Neuronal stem cell (in vitro differentiated cells): ENCODE measurements around the gene TMEM87B.

Experiments used
- DNase-seq: peaks from one replicate; pipeline ENCODE4 v3.0.0-alpha.2; 2013; ENCODE audit warnings: low spot score
- H2AFZ ChIP-seq: one replicate; pipeline ENCODE4 v1.6.1; 2013; ENCODE audit warnings: mild to moderate bottlenecking, low read length, inconsistent platforms
- H2AK5ac ChIP-seq: 2 replicates; pipeline ENCODE4 v1.6.1; 2013; ENCODE audit warnings: low read depth, mild to moderate bottlenecking, inconsistent platforms, low read length, moderate library complexity, mixed read lengths
- H2BK120ac ChIP-seq: 2 replicates; pipeline ENCODE4 v1.6.1; 2013; ENCODE audit warnings: low read depth, mild to moderate bottlenecking, inconsistent platforms, low read length, moderate library complexity, mixed read lengths
- H2BK12ac ChIP-seq: one replicate; pipeline ENCODE4 v1.6.1; 2013; ENCODE audit warnings: low read length, inconsistent platforms
- H2BK15ac ChIP-seq: 2 replicates; pipeline ENCODE4 v1.6.1; 2013; ENCODE audit warnings: mild to moderate bottlenecking, low read length, inconsistent platforms, mixed read lengths
- H2BK5ac ChIP-seq: one replicate; pipeline ENCODE4 v1.6.1; 2013; ENCODE audit warnings: inconsistent platforms, mild to moderate bottlenecking, low read length, moderate library complexity
- H3K14ac ChIP-seq: one replicate; pipeline ENCODE4 v1.6.1; 2013; ENCODE audit warnings: low read length, inconsistent platforms
- H3K18ac ChIP-seq: 2 replicates; pipeline ENCODE4 v1.6.1; 2013; ENCODE audit warnings: low read length, inconsistent platforms
- H3K23ac ChIP-seq: 2 replicates; pipeline ENCODE4 v1.6.1; 2013; ENCODE audit warnings: low read depth, mild to moderate bottlenecking, mixed read lengths, low read length, inconsistent platforms; ENCODE audit not compliant: poor library complexity
- H3K27ac ChIP-seq: replicated peaks from 3 replicates; pipeline ENCODE4 v1.5.1; 2013; ENCODE audit warnings: low read length, inconsistent platforms
- H3K27me3 ChIP-seq, 3 experiments: 2 replicates each; pipeline ENCODE4 v1.6.1; 2013; ENCODE audit warnings: low read length in 3 of 3, mild to moderate bottlenecking in 2 of 3, inconsistent platforms in 1 of 3, low read depth in 1 of 3, mixed read lengths in 1 of 3, moderate library complexity in 1 of 3; ENCODE audit not compliant: control insufficient read depth in 3 of 3, insufficient read depth in 3 of 3
- H3K36me3 ChIP-seq, 2 donors: replicated peaks in 1 of 2; 2 replicates each; pipeline ENCODE4 v1.6.1; 2013; ENCODE audit warnings: low read length in 2 of 2; ENCODE audit not compliant: control insufficient read depth in 2 of 2, insufficient read depth in 2 of 2
- H3K4ac ChIP-seq: 2 replicates; pipeline ENCODE4 v1.6.1; 2013; ENCODE audit warnings: inconsistent platforms, mild to moderate bottlenecking, low read length, moderate library complexity
- H3K4me1 ChIP-seq, 2 donors: 1 replicate in 1 of 2; 2 replicates in 1 of 2; pipeline ENCODE4 v1.6.1; 2013; ENCODE audit warnings: low read length in 2 of 2, low read depth in 1 of 2; ENCODE audit not compliant: control insufficient read depth in 2 of 2, insufficient read depth in 1 of 2
- H3K4me2 ChIP-seq: one replicate; pipeline ENCODE4 v1.6.1; 2013; ENCODE audit warnings: mild to moderate bottlenecking, low read length, inconsistent platforms; ENCODE audit not compliant: insufficient read depth, poor library complexity, severe bottlenecking
- H3K4me3 ChIP-seq, 2 donors: 2 replicates each; pipeline ENCODE4 v1.5.1; 2013; ENCODE audit warnings: low read length in 2 of 2, mild to moderate bottlenecking in 2 of 2, inconsistent platforms in 1 of 2, moderate library complexity in 1 of 2
- H3K79me1 ChIP-seq: one replicate; pipeline ENCODE4 v1.6.1; 2013; ENCODE audit warnings: low read depth, mild to moderate bottlenecking, inconsistent platforms, low read length, moderate library complexity
- H3K9ac ChIP-seq: one replicate; pipeline ENCODE4 v1.6.1; 2013; ENCODE audit warnings: mild to moderate bottlenecking, low read depth, low read length, inconsistent platforms; ENCODE audit not compliant: poor library complexity
- H3K9me3 ChIP-seq, 2 donors: replicated peaks in 1 of 2; 2 replicates each; pipeline versions ENCODE3 to v1.6.1; 2013; ENCODE audit warnings: low read length in 2 of 2, mild to moderate bottlenecking in 2 of 2, inconsistent platforms in 1 of 2, low read depth in 1 of 2, mixed read lengths in 1 of 2, moderate library complexity in 1 of 2; ENCODE audit not compliant: control insufficient read depth in 2 of 2, insufficient read depth in 1 of 2
- H4K8ac ChIP-seq: one replicate; pipeline ENCODE4 v1.6.1; 2013; ENCODE audit warnings: low read depth, mild to moderate bottlenecking, inconsistent platforms, low read length, moderate library complexity
- H4K91ac ChIP-seq: one replicate; pipeline ENCODE4 v1.6.1; 2013; ENCODE audit warnings: low read length, low read depth, mild to moderate bottlenecking, inconsistent platforms; ENCODE audit not compliant: poor library complexity
- WGBS, 2 donors: extraction: QIAGEN DNeasy Blood & Tissue Kit; methylation state at CpG; one replicate each; pipeline ENCODE4 v1.1.7; 2013; ENCODE audit warnings: missing lambda C conversion rate in 2 of 2, mixed read lengths in 1 of 2; ENCODE audit not compliant: insufficient read length in 2 of 2, insufficient replicate concordance in 1 of 2; ENCODE audit errors: extremely low coverage in 2 of 2; 5-methylcytosine and 5-hydroxymethylcytosine counted together

Gene TMEM87B

DNA sequence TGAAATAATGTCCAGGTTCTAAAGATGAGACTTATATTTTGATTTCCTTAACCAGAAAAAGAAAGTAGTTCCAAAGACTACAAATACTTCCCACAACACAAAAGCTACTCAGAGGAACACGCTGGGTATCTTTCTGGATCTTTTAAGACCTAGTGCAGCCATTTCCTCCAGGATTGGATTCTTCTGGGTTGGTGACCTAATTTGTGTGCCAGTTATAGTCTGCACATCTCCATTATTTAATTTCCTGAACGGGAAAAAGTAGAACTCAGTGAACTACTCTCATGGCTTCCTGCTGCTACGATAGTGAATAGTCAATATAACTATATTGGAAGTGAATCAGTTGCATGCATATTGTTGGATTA lies 1.5 kb downstream of the TMEM87B start:
- H3K9ac ChIP-seq = no peak overlapping the region

DNA sequence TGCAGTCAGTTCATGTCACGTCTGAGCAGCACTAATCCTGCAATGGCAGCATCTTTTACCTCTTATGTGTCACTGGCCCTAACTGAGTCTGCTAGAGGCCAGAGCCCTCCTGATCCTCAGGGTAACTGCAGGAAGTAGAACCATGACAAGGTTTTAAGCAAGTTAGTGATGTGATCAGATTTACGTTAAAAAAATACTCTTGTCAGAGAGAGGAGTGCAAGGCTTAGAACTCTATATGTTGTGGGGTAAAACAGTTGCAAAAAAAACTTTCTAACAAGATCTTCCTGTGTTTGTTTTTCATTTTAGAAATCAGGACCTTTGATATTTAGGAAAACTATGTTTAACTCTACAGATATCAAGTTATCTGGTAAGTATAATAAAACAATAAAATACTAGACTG lies 4.6 kb downstream of the TMEM87B start:
- H3K36me3 ChIP-seq = peaks cover 3 to 42% of the 10 kb centered on the region in 2 donors
- no peak overlapping the region for H3K9ac ChIP-seq
- H3K4me3 ChIP-seq = no peak overlapping the region
- H2BK15ac ChIP-seq = no peak overlapping the region
- no peak overlapping the region for H3K14ac ChIP-seq
- H3K4me1 ChIP-seq = peaks cover 2 to 7% of the 10 kb centered on the region in 2 donors
- no peak overlapping the region for H2BK5ac ChIP-seq
- H3K27me3 ChIP-seq = no peaks in the 10 kb centered on the region
- no peak overlapping the region for H2BK120ac ChIP-seq
- H3K23ac ChIP-seq = no peak overlapping the region
- H2BK12ac ChIP-seq = no peak overlapping the region
- no peak for DNase-seq
- H4K91ac ChIP-seq = no peak overlapping the region
- H3K9me3 ChIP-seq = peaks cover 0 to 5% of the 10 kb centered on the region in 2 donors
- no peak overlapping the region for H4K8ac ChIP-seq
- no peak overlapping the region for H3K4ac ChIP-seq
- H2AFZ ChIP-seq = no peak overlapping the region
- no peaks in the 10 kb centered on the region for H3K79me1 ChIP-seq
- H3K18ac ChIP-seq = no peak overlapping the region
- H3K4me2 ChIP-seq = no peak overlapping the region
- no peak overlapping the region for H2AK5ac ChIP-seq
- no CpG with 5 or more reads among the region's 2 CpGs for WGBS, 2 donors
- no peak overlapping the region for H3K27ac ChIP-seq

More for the DNA sequence above, 1.5 kb downstream of the TMEM87B start:
- H3K4ac ChIP-seq = no peak overlapping the region
- no peak overlapping the region for H2BK12ac ChIP-seq
- no peak overlapping the region for H2AK5ac ChIP-seq
- H3K36me3 ChIP-seq = peaks cover 0 to 13% of the 10 kb centered on the region in 2 donors
- WGBS, 2 donors = no CpG with 5 or more reads among the region's 3 CpGs
- no peak overlapping the region for H2BK15ac ChIP-seq
- H3K27ac ChIP-seq = no peak overlapping the region
- H4K91ac ChIP-seq = no peak overlapping the region
- peaks cover 5 to 9% of the 10 kb centered on the region in 2 donors for H3K4me1 ChIP-seq
- H3K9me3 ChIP-seq = no peaks in the 10 kb centered on the region
- H3K23ac ChIP-seq = no peak overlapping the region
- H3K4me2 ChIP-seq = peak overlapping the region; percentile 85
- H3K4me3 ChIP-seq = peak overlapping the region in 1 of 2 donors; percentile 76
- H4K8ac ChIP-seq = no peak overlapping the region
- H3K14ac ChIP-seq = no peak overlapping the region
- no peak overlapping the region for H3K18ac ChIP-seq
- no peaks in the 10 kb centered on the region for H3K27me3 ChIP-seq
- no peak overlapping the region for H2BK5ac ChIP-seq
- no peak overlapping the region for H2BK120ac ChIP-seq
- H2AFZ ChIP-seq = peak overlapping the region; percentile 90
- no peaks in the 10 kb centered on the region for H3K79me1 ChIP-seq
- no peak for DNase-seq

DNA sequence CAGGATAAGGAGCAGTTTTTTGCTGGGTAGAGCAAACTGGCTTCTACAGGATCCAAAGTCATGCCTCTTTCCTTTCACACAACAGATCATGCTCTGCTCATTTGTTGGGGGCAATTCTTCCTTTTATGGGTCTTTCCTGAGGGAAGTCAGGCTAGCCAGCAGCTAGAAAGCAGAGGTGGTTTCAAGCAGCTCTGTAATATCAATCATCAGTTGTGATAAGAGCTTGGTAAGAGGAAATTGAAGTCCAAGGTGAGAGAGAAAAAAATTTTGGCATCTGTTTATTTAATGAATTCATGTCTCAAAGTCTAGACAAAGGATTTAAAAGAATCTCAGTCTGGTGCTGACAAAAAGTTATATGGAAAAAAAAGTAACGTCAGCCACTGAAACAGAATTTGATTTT lies 6.2 kb downstream of the TMEM87B start:
- no peak overlapping the region for H4K91ac ChIP-seq
- H3K79me1 ChIP-seq = no peaks in the 10 kb centered on the region
- H3K27me3 ChIP-seq = no peaks in the 10 kb centered on the region
- H3K27ac ChIP-seq = no peak overlapping the region
- no peak overlapping the region for H2BK12ac ChIP-seq
- H3K4me2 ChIP-seq = no peak overlapping the region
- H3K36me3 ChIP-seq = peaks cover 3 to 58% of the 10 kb centered on the region in 2 donors
- no peak overlapping the region for H3K4me3 ChIP-seq
- H3K9me3 ChIP-seq = peaks cover 0 to 5% of the 10 kb centered on the region in 2 donors
- H3K23ac ChIP-seq = no peak overlapping the region
- H2AK5ac ChIP-seq = no peak overlapping the region
- no peak for DNase-seq
- H3K18ac ChIP-seq = no peak overlapping the region
- no peak overlapping the region for H3K4ac ChIP-seq
- H3K4me1 ChIP-seq = peaks cover under 1 to 7% of the 10 kb centered on the region in 2 donors
- no peak overlapping the region for H3K9ac ChIP-seq
- H4K8ac ChIP-seq = no peak overlapping the region
- no CpG with 5 or more reads among the region's 1 CpG for WGBS, 2 donors
- no peak overlapping the region for H3K14ac ChIP-seq
- no peak overlapping the region for H2AFZ ChIP-seq
- no peak overlapping the region for H2BK120ac ChIP-seq
- H2BK15ac ChIP-seq = no peak overlapping the region
- no peak overlapping the region for H2BK5ac ChIP-seq

DNA sequence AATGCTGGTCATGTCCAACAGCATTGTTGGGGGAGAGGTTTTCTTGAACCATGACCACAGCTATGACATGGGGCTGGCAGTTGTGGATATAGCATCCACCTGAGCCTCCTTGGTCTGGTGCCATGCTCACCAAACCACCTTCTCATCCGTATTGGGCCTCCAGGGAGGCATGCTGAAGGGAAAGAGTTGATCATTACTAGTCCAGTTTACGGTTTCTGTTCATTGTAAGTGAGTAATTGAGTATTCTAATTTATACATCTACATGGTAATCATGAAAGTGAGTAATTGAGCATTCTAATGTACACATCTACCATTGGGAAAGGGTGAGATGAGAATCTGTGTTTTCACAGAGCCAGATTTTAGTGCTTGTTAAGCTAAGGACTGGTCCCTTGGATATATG lies 6.8 kb downstream of the TMEM87B start:
- H4K91ac ChIP-seq = no peak overlapping the region
- no peak overlapping the region for H2AFZ ChIP-seq
- no peak overlapping the region for H2BK120ac ChIP-seq
- H3K4me3 ChIP-seq = no peak overlapping the region
- peaks cover 0 to 5% of the 10 kb centered on the region in 2 donors for H3K9me3 ChIP-seq
- no peak overlapping the region for H3K23ac ChIP-seq
- no peak overlapping the region for H3K4me2 ChIP-seq
- H3K4me1 ChIP-seq = peaks cover 0 to 4% of the 10 kb centered on the region in 2 donors
- no peak overlapping the region for H2AK5ac ChIP-seq
- H3K14ac ChIP-seq = no peak overlapping the region
- no peak overlapping the region for H2BK15ac ChIP-seq
- H3K4ac ChIP-seq = no peak overlapping the region
- H3K18ac ChIP-seq = no peak overlapping the region
- H4K8ac ChIP-seq = no peak overlapping the region
- H2BK12ac ChIP-seq = no peak overlapping the region
- no peak for DNase-seq
- no CpG with 5 or more reads among the region's 2 CpGs for WGBS, 2 donors
- H3K79me1 ChIP-seq = no peaks in the 10 kb centered on the region
- no peak overlapping the region for H3K9ac ChIP-seq
- no peak overlapping the region for H2BK5ac ChIP-seq
- H3K27me3 ChIP-seq = no peaks in the 10 kb centered on the region
- no peak overlapping the region for H3K27ac ChIP-seq
- peaks cover 3 to 63% of the 10 kb centered on the region in 2 donors for H3K36me3 ChIP-seq
